Left renal pelvis (tissue), 4 donors: ENCODE data around the gene DNAJC15. TPM values are rescaled to one million over a fixed set of nuclear protein-coding genes. Genes with fewer than 3 reads are reported as not detected.
"Not testable (repeated sequence)": the region's sequence is repeated elsewhere in the genome, so short reads cannot be mapped to it uniquely, and the experiment has no call there.

Experiments
- DNase-seq, 4 donors: peaks; one replicate each; pipeline ENCODE4 v3.0.0-alpha.2; 2013; ENCODE audit warnings: low read depth in 4 of 4, low spot score in 3 of 4
- polyA plus RNA-seq, 4 donors: library from polyadenylated mRNA; unstranded; fragments of 120-200 nt; gene quantifications; one replicate each; pipeline ENCODE4 v1.2.1, GENCODE V29; 2013; ENCODE audit not compliant: insufficient read length in 4 of 4

Gene DNAJC15
- polyA plus RNA-seq, result 10 to 100 TPM; 19.4 to 31.1 (median 29.1) TPM

DNA sequence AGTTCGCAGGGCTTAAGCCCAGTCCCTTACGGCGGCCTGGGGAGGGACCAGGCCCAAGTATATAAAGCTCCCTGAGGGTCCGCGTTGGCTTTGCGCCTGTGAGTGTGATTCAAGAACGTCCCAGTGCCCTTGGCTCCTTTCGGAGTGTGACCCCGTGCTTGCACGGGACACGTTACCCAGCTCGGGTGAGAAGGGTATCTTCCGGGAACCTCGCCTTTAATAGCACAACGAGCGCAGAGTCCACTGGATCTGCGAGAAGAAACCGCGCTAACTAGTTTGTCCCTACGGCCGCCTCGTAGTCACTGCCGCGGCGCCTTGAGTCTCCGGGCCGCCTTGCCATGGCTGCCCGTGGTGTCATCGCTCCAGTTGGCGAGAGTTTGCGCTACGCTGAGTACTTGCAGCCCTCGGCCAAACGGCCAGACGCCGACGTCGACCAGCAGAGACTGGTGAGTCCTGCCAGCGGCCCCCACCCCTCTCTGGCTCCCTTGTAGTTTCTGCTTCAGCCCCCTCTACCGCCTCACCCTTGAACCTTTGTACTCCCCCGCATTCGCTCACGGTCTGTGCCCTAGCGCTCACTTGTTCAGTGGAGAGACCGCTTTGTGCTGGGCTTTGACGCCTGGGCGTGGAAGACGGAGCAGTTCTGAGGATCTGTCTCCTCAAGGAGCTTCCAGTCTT lies at the start of gene DNAJC15:
TSS of gene DNAJC15 (plus strand) at position 298 of the 675 bp plus-strand sequence. CDS start at position 339, 41 bp downstream.
- peak; percentile 77 to 81 (median 80) for DNase-seq

DNA sequence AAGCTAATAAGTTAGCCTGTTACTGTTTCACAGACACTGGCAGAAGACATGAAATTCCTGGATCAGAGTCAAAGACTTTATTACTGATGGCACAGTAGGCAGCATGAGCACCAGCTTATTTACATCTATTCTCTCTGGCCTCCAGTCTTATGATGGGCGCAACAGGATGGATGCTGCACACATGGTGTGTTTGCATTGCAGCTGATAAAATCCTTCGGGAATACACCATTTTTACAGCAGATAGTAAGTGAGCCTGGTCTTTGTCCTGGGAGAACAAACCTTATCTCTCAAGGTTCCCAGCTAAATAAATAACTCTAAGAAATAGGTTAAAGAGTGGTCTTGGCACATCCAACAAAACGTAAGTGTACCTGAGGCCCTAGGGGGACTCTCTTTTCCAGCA lies 47.3 kb upstream of the DNAJC15 start:
- no peak for DNase-seq

DNA sequence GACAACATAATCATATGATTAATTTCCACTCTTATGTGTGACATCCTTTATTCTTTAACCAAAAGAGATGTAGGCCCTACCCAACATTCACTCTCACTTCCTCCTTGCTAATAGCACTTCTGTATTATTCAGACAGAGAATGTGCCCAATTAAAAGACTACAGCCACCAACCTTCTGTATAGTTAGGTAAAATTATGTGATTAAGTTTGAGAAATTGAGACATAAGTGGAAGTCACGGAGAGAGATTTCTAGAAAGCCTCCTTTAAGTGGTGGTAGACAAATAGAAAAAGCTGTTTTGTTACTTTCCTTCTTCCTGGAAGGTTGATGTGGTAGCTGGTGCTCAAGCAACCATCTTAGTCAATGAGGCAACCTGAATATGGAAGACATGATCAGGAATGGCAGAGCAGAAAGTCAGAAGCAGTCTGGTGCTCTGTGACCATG lies 46.1 kb upstream of the DNAJC15 start:
- DNase-seq, result no peak

DNA sequence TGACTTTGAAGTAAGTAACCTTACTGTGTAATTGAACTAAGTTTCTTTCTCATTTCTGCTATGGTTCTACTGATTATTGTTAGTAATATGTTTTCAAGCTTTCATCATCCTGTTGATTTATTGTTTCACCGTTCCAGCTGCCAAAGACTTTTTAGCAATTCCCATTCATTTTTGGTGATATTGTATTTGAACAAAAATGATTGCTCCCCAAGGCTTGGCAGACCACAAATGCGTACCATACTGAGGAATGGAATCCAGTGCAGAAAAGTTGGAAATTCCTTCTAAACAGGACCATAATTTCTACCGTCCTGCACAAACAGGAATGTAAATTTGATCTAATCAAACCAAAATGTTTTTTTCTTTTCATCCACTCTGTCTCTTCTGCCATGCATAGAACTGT lies 42.1 kb upstream of the DNAJC15 start:
- no peak for DNase-seq

DNA sequence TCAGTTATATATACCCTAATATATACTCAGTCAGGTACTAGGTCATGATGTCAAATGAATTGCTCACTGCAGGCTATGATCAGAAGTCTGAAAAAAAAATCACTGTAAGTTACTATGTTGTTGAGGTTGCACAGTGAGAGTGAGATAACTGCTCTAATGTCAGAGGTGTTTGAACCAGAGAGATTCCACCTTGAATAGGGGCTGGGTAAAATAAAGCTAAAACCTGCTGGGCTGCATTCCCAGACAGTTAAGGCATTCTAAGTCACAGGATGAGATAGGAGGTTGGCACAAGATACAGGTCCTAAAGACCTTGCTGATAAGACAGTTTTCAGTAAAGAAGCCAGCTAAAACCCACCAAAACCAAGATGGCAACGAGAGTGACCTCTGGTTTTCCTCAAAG lies 41.5 kb upstream of the DNAJC15 start:
- no peak for DNase-seq

DNA sequence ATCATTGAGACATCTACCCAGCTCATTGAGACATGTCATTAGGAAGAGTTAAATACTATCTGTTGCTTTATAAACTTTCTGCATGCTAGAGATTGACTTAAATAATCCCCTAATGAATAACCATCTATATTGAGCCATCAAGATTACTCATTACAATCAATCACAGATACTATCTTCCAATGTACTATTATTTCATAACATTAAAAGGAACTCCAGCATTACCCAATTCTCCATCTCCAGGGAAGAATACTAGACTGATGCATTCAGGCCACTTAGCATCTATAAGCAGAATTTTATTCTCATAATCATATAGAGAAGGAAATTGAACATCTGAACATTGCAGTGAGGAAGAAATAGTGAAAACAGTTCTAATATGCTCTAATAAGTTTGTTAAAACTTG lies 39.4 kb upstream of the DNAJC15 start:
- no peak for DNase-seq

DNA sequence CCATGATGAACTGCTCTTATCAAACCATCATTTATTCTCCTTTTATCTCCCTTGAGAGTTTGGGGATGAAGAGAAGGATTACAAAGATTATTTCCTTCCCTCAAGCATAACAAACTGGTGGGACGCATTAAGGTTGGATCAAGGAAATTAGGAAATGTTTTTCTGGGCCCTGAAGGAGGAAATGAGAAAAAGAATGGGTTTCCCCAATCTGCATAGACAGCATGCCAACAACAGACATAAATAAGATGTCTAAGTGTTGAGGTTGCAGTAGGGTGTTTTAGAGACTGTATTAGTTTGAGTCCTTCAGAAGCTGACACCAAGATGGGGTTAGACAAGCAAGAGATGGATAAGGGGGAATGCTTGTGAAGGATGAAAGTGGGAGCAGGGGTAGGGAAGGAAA lies 38.7 kb upstream of the DNAJC15 start:
- DNase-seq, result no peak

DNA sequence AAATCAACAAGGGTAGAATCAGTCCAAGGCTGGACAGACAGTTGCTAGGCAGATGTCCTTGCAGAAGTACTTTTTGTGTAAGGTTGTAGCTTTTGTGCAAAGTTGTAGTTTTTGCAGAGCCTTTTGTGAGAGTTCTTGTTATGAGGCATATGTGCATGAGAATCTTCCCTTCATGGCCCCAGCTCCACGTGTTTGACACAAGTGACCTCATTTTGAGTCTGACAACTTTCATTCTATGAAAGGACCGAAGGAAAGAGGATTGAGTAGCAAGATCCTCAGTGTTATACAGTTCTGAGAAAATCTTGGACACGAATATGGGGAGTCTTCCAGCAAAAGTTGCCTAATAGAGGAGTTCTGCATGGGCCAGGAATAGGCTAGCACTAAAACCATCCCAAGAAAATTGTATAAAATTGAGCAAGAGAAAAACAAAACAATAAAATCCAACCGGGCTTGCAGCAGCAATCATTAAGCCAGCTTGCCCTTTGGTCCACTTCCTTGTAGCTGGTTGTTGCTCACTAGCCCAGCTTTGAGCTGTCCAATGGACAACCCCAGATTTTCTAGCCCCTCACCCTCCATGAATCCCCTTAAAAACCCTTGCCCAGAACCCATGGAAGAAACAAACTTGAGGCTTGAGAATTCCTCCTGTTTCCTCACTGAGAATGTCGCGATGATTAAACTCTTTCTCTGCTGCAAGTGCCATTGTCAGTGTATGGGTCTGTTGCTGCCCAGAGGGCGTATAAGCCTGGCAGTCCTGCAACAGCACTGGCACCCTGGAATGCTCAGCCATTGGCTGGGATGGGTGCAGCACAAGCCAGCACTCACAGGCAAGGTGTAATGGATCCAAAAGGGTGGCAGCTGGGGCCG lies 37.8 kb upstream of the DNAJC15 start:
- DNase-seq, result no peak

DNA sequence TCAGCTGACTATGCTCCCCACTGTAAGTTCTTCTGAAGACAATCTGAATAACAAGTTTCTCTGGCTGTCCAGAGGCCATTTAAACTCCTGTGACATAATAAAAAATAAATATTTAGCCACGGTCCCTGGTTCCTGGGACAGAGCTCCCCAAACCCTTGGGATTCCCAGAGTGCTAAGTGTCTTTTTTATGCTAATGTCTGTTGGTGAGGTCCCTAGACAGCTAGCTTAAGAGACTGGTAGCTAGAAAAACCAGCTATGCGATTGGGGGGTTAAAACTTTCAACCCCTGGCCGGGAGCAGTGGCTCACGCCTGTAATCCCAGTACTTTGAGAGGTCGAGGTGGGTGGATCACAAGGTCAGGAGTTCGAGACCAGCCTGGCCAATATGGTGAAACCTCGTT lies 37.2 kb upstream of the DNAJC15 start:
- DNase-seq, result no peak

DNA sequence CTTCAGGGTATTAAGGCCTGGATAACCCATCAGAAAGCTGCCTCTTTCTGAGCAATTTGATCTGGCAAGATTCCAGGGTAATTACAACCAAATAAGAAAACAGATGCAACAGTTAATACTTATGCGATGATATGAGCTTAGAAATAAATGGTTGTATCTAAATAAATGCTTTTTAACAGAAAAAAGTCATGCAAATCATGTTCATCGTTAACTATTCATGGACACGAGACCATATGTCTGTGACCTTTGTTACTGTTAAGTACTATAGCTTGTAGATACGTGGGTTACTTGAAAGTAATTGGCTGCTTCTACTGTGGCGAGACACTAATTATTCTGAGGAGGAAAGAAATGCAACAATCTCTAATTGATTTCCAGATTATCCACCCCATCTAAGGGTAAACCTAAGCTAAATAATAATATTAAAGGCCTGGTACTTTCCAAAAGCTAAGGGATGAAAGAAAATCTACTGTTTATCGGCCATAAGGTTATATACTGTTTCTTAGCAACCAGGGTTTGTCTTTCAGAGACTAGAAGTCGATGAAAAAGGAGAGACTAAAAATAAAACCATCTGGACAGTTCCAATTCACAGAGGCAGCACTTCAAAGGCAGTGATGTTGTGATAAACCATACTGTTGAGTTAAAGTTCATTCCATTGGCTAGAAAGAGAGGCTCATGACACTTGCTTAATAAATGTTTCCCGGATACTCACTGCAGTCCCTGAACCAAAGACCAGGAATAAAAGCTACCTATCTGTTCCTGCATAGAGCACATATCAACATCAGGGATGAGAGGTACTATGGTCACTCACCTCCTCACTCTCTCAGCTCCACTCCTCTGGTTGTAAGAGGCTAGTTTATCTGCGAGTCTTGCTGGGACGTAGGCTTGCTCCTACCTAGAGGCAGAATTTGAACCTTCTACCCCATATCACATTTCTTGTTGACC lies 32.8 kb upstream of the DNAJC15 start:
- DNase-seq, result no peak

DNA sequence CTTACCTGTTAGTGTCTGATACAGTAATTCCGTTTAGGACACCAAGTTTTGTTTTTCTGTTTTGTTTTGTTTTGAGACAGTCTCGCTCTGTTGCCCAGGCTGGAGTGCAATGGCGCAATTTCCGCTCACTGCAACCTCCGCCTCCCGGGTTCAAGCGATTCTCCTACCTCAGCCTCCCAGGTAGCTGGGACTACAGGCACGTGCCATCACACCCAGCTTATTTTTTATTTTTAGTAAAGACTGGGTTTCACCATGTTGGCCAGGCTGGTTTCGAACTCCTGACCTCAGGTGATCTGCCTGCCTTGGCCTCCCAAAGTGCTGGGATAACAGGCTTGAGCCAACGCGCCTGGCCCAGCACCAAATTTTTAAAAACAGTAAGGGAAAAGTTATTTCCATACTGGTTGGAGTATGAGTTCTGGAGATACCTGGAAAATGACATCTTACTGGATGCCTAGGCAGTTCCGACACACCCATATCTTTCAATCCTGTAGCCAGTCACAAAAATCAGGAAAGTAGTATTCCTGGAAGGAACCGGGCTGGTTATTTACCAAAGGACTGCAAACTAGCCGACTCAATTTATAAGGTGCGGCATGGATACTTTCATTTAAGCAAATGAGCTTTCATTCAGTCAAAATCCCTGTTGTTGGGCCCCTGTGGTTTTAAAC lies 32.0 kb upstream of the DNAJC15 start:
- DNase-seq, result not testable (repeated sequence)

DNA sequence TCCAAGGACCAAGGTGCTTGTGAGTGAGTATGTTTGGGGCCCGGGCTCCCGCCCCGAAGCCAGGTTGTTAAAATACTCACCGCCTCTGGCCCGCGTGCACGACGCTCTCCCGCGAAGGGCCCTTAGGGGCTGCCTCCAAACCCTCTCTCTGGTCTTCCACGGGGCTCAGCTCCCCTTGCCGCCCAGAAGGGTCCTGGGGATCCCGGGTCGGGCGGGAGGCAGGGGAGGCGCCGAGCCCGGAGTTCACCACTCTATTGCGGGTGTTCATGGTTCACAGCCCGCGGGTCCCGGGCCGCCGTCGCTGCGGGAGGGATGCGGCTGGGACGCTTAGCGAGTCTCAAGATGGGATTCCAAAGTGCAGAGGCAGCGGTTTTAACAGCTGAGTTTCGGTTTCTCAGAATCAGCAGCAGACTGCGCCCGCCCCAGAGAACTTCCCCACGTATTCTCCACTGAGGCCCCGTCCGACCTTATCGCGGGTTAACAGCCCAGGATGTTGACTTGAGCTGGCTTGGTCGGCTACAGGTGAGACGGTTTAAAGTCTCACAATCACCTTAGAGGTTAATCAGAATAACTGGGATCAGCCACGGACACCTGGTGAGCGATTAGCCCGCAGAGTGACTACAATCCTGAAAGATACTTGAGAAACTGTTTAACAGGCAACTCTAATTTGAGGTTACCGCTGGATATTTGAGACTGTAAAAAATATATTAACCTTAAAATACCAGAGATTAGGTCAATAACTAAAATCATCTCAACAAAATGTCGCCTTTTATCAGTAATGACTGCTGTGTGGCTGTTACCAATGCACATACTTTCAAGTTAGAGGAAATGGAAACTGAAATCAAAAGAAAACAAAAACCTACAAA lies 31.3 kb upstream of the DNAJC15 start, which contains the start of gene EPSTI1:
TSS of gene EPSTI1 (minus strand) at position 344 of the 866 bp plus-strand sequence. CDS start at position 268, 76 bp downstream.
- DNase-seq, result peak in 1 of 4 donors; percentile 57

DNA sequence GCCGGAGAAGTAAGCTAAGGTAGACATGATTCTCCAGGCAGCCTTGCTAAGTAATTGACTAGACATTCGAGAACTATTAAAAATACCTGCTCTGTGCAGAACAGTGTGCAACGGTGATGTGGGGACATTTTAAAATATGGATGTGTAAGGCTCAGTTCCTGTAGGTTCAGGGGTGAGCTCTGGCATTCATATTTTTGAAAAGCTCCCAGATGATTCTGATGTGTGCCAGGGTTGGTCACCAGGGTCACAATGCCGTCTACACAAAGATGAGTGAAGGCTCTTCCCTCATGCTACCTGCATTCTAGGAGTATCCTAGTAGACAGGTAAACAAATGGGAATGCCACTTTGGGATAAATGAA lies 30.6 kb upstream of the DNAJC15 start:
- no peak for DNase-seq

DNA sequence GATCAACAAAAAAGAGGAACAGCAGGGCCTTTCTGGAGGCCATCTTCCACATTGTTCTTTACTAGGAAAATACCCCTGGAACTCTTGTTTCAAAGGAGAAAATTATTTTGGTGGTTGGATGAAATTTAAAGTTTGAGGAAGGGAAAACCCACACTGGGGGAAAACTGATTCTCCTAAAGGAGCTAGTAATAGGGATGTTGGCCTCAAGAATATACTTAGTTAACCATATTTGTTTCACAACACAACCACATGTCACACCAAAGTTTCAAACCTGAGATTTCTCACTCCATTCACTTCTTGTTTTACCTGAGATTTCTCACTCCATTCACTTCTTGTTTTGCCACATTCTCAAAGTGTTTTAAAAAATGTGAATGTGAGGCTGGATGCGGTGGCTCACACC lies 28.5 kb upstream of the DNAJC15 start:
- DNase-seq, result no peak

DNA sequence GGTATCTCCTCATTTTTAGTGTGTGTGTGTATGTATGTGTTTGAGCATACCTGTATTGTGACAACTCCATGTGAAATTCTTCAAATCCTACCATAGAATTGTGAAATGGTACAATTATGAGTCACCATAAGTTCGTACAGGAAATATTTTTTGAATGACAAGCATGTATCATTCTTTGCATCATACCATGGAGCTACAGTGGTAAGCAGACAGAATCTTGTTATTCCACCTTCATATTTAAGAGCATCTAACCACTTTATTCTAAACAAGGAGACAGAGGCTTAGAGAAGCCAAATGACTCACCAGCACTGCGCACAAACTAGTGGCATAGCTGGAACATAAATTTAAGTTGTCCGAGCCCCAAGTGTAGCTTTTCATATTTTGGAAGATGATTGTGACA lies 26.8 kb upstream of the DNAJC15 start:
- DNase-seq, result no peak

DNA sequence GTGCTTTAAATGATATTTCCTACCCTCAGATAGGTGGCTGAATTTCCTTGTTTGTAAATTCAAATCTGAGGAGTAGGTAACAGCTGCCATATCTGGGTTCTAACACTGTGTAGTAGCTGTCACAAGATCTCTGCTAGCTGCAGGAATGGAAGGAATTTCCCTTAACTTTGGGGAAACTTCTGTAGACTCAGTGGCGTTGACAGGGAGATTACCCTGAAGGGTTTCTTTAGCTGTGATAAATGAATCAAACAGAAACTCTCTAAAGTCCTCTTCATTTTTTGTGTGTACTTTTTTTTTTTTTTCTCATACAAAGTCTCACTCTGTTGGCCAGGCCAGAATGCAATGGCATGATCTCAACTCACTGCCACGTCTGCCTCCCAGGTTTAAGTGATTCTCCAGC lies 26.0 kb upstream of the DNAJC15 start:
- no peak for DNase-seq

DNA sequence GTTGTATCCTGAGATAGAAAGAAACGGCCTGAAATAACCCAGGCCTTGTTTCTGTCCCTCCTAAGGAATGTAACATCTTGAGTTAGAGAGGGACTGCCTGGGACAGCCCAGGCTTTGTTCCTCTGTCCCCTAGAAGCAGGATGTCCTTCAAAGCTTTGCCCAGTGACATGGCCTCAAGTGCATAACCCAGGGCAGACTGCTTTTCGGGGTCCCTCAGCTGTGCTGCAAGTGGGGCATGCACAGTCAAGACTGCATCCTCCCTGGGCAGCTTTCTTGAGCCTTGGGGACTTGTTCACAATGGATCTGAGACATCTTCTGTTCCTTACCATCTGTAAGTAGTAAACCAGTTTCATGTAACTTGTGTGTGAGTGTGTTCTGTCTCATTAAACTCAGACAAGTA lies 23.9 kb upstream of the DNAJC15 start:
- no peak for DNase-seq

DNA sequence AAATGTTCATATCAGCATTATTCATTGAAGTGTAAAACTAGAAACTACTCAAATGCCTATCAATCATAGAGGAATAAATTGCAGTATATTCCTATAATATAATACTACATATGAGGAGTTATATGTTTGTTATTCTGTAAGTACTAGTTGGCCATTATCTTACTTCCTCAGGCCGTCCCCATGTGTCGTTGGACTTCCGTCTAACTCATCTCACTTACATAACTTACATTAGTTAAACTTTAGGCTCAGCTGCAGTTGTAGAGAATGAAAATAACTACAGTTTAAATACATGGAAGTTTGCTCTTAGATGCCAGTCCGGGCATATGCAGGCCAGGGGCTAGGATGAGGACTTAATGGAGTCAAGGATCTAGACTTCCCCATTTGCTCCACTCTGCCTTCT lies 22.7 kb upstream of the DNAJC15 start:
- no peak for DNase-seq

DNA sequence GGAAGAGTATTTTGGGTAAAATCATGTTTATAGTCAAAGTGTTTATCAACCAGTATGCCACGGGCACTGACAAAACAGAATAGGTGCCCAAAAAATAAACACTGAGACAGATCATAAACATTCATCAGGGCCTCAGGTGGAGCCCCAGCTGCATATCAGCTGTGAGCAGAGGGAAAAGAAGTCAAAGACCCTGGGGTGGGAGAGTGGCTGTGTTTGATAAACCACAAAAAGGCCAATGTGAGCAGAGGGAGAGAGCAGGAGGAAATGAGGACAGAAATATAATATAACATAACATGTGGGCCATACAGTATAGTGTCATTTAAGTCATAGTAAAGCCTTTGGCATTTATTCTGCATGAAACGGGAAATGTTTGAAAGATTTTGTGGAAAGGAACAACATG lies 21.4 kb upstream of the DNAJC15 start:
- no peak for DNase-seq
